ENCODE data around the gene PPP1R9A.

Gene PPP1R9A

GRCh38 chr7:95047291-95047690 lies 139.9 kb downstream of the PPP1R9A start:
- H3K4me3 ChIP-seq (ENCODE audit: low read depth, low read length) = no peak overlapping the region
- no peak for TF ChIP-seq CTCF (IDR thresholded peaks at IDR 0.05; ENCODE audit: low read depth, low read length)

GRCh38 chr7:95052566-95053094 lies 145.2 kb downstream of the PPP1R9A start:
- TF ChIP-seq CTCF (IDR thresholded peaks at IDR 0.05; ENCODE audit: low read depth, low read length) = no peak
- H3K4me3 ChIP-seq (ENCODE audit: low read depth, low read length) = no peak overlapping the region

GRCh38 chr7:95054386-95054785 lies 147.0 kb downstream of the PPP1R9A start:
- no peak for TF ChIP-seq CTCF (IDR thresholded peaks at IDR 0.05; ENCODE audit: low read depth, low read length)
- no peak overlapping the region for H3K4me3 ChIP-seq (ENCODE audit: low read depth, low read length)

- no peak overlapping the region for H3K4me3 ChIP-seq (ENCODE audit: low read depth, low read length)
- TF ChIP-seq CTCF (IDR thresholded peaks at IDR 0.05; ENCODE audit: low read depth, low read length) = no peak
Observed at GRCh38 chr7:95055295-95055694, 147.9 kb downstream of the PPP1R9A start.

- no peak overlapping the region for H3K4me3 ChIP-seq (ENCODE audit: low read depth, low read length)
- TF ChIP-seq CTCF (IDR thresholded peaks at IDR 0.05; ENCODE audit: low read depth, low read length) = no peak
Observed at GRCh38 chr7:95056107-95056739, 148.8 kb downstream of the PPP1R9A start.

- no peak overlapping the region for H3K4me3 ChIP-seq (ENCODE audit: low read depth, low read length)
- no peak for TF ChIP-seq CTCF (IDR thresholded peaks at IDR 0.05; ENCODE audit: low read depth, low read length)
Observed at GRCh38 chr7:95056901-95057300, 149.5 kb downstream of the PPP1R9A start.

- no peak for TF ChIP-seq CTCF (IDR thresholded peaks at IDR 0.05; ENCODE audit: low read depth, low read length)
- no peak overlapping the region for H3K4me3 ChIP-seq (ENCODE audit: low read depth, low read length)
Observed at GRCh38 chr7:95059842-95060313, 152.5 kb downstream of the PPP1R9A start.

Data from WI38 (cell line).